WTC11 (cell line): Measurements from ENCODE around the gene ZXDC.

Experiments
- ATF1 ChIP-seq: sonication (generic); formaldehyde crosslinking; IDR thresholded peaks from 2 replicates; pipeline ENCODE4 v1.8.1; 2023; ENCODE audit warnings: mild to moderate bottlenecking, moderate library complexity, missing genetic modification reagents
- CBFB ChIP-seq: sonication (generic); formaldehyde crosslinking; IDR thresholded peaks from 2 replicates; pipeline ENCODE4 v1.8.1; 2022; ENCODE audit warnings: mild to moderate bottlenecking, low read depth, missing genetic modification reagents
- FOXJ3 ChIP-seq: sonication (generic); formaldehyde crosslinking; IDR thresholded peaks from 2 replicates; pipeline ENCODE4 v1.9.0; 2021; ENCODE audit warnings: missing genetic modification reagents, mild to moderate bottlenecking, borderline replicate concordance
- JUN ChIP-seq: sonication (generic); formaldehyde crosslinking; IDR thresholded peaks from 2 replicates; pipeline ENCODE4 v1.8.0; 2023; ENCODE audit warnings: mild to moderate bottlenecking, missing genetic modification reagents
- MYBL2 ChIP-seq: sonication (generic); formaldehyde crosslinking; IDR thresholded peaks from 2 replicates; pipeline ENCODE4 v1.8.1; 2023; ENCODE audit warnings: mild to moderate bottlenecking, moderate library complexity, missing genetic modification reagents
- NFYB ChIP-seq: sonication (generic); formaldehyde crosslinking; conservative IDR thresholded peaks from 2 replicates; pipeline ENCODE4 v1.8.0; 2022; ENCODE audit warnings: low read depth, missing genetic modification reagents
- RORB ChIP-seq: fragments of 250-450 bp; sonication (Bioruptor Pico); IDR thresholded peaks from 2 replicates; pipeline ENCODE4 v1.9.0; 2021; ENCODE audit warnings: mild to moderate bottlenecking
- ZNF416 ChIP-seq: fragments of 250-450 bp; sonication (Bioruptor Pico); IDR thresholded peaks from 2 replicates; pipeline ENCODE4 v1.9.0; 2021; ENCODE audit warnings: mild to moderate bottlenecking, inconsistent platforms
- ZNF671 ChIP-seq: fragments of 250-450 bp; sonication (Bioruptor Pico); IDR thresholded peaks from 2 replicates; pipeline ENCODE4 v1.8.0; 2021; ENCODE audit warnings: mild to moderate bottlenecking
- TF ChIP-seq, protein P1 (sequence below): fragments of 200-600 bp; IDR thresholded peaks from 2 replicates; pipeline ENCODE4 v1.8.0; 2022; ENCODE audit warnings: antibody characterized with exemption
- TF ChIP-seq, protein P2 (sequence below): sonication (generic); formaldehyde crosslinking; conservative IDR thresholded peaks from 2 replicates; pipeline ENCODE4 v1.8.1; 2023; ENCODE audit warnings: mild to moderate bottlenecking, low read depth, missing genetic modification reagents, moderate library complexity
- TF ChIP-seq, protein P3 (sequence below): sonication (generic); formaldehyde crosslinking; conservative IDR thresholded peaks from 2 replicates; pipeline ENCODE4 v1.8.1; 2022; ENCODE audit warnings: mild to moderate bottlenecking, missing genetic modification reagents
- TF ChIP-seq, protein P4 (sequence below): sonication (generic); formaldehyde crosslinking; IDR thresholded peaks from 2 replicates; pipeline ENCODE4 v1.8.0; 2022; ENCODE audit warnings: mild to moderate bottlenecking, missing genetic modification reagents
- TF ChIP-seq, protein P5 (sequence below): sonication (generic); formaldehyde crosslinking; IDR thresholded peaks from 2 replicates; pipeline ENCODE4 v1.8.0; 2022; ENCODE audit warnings: missing genetic modification reagents

DNA sequence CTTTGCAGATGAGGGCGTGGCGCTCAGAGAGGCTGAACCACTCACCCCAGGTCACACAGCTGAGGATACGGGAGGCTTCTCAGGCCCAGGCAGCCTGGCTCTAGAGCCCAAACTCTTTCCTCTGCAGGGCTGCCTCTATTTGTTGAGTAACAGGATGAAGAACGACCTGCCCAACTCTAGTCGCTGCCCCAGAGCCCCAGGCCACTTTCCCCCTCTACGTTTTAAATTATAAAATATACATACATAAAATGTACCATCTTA, 19.2 kb upstream of the ZXDC start:
- TF ChIP-seq, protein P1, sequence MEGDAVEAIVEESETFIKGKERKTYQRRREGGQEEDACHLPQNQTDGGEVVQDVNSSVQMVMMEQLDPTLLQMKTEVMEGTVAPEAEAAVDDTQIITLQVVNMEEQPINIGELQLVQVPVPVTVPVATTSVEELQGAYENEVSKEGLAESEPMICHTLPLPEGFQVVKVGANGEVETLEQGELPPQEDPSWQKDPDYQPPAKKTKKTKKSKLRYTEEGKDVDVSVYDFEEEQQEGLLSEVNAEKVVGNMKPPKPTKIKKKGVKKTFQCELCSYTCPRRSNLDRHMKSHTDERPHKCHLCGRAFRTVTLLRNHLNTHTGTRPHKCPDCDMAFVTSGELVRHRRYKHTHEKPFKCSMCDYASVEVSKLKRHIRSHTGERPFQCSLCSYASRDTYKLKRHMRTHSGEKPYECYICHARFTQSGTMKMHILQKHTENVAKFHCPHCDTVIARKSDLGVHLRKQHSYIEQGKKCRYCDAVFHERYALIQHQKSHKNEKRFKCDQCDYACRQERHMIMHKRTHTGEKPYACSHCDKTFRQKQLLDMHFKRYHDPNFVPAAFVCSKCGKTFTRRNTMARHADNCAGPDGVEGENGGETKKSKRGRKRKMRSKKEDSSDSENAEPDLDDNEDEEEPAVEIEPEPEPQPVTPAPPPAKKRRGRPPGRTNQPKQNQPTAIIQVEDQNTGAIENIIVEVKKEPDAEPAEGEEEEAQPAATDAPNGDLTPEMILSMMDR = no peak
- TF ChIP-seq, protein P2, sequence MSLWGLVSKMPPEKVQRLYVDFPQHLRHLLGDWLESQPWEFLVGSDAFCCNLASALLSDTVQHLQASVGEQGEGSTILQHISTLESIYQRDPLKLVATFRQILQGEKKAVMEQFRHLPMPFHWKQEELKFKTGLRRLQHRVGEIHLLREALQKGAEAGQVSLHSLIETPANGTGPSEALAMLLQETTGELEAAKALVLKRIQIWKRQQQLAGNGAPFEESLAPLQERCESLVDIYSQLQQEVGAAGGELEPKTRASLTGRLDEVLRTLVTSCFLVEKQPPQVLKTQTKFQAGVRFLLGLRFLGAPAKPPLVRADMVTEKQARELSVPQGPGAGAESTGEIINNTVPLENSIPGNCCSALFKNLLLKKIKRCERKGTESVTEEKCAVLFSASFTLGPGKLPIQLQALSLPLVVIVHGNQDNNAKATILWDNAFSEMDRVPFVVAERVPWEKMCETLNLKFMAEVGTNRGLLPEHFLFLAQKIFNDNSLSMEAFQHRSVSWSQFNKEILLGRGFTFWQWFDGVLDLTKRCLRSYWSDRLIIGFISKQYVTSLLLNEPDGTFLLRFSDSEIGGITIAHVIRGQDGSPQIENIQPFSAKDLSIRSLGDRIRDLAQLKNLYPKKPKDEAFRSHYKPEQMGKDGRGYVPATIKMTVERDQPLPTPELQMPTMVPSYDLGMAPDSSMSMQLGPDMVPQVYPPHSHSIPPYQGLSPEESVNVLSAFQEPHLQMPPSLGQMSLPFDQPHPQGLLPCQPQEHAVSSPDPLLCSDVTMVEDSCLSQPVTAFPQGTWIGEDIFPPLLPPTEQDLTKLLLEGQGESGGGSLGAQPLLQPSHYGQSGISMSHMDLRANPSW = no peak
- TF ChIP-seq FOXJ3 (CRISPR knock-in tag) (no peak), JUN (CRISPR knock-in tag) (no peak), RORB (CRISPR knock-in tag) (no peak), CBFB (no peak), ATF1 (CRISPR knock-in tag) (no peak), MYBL2 (CRISPR knock-in tag) (no peak), ZNF416 (no peak), NFYB (CRISPR knock-in tag) (no peak), ZNF671 (CRISPR knock-in tag) (no peak)
- TF ChIP-seq, protein P3, sequence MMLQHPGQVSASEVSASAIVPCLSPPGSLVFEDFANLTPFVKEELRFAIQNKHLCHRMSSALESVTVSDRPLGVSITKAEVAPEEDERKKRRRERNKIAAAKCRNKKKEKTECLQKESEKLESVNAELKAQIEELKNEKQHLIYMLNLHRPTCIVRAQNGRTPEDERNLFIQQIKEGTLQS = no peak
- TF ChIP-seq, protein P4, sequence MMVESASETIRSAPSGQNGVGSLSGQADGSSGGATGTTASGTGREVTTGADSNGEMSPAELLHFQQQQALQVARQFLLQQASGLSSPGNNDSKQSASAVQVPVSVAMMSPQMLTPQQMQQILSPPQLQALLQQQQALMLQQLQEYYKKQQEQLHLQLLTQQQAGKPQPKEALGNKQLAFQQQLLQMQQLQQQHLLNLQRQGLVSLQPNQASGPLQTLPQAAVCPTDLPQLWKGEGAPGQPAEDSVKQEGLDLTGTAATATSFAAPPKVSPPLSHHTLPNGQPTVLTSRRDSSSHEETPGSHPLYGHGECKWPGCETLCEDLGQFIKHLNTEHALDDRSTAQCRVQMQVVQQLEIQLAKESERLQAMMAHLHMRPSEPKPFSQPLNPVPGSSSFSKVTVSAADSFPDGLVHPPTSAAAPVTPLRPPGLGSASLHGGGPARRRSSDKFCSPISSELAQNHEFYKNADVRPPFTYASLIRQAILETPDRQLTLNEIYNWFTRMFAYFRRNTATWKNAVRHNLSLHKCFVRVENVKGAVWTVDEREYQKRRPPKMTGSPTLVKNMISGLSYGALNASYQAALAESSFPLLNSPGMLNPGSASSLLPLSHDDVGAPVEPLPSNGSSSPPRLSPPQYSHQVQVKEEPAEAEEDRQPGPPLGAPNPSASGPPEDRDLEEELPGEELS (CRISPR knock-in tag) = no peak
- TF ChIP-seq, protein P5, sequence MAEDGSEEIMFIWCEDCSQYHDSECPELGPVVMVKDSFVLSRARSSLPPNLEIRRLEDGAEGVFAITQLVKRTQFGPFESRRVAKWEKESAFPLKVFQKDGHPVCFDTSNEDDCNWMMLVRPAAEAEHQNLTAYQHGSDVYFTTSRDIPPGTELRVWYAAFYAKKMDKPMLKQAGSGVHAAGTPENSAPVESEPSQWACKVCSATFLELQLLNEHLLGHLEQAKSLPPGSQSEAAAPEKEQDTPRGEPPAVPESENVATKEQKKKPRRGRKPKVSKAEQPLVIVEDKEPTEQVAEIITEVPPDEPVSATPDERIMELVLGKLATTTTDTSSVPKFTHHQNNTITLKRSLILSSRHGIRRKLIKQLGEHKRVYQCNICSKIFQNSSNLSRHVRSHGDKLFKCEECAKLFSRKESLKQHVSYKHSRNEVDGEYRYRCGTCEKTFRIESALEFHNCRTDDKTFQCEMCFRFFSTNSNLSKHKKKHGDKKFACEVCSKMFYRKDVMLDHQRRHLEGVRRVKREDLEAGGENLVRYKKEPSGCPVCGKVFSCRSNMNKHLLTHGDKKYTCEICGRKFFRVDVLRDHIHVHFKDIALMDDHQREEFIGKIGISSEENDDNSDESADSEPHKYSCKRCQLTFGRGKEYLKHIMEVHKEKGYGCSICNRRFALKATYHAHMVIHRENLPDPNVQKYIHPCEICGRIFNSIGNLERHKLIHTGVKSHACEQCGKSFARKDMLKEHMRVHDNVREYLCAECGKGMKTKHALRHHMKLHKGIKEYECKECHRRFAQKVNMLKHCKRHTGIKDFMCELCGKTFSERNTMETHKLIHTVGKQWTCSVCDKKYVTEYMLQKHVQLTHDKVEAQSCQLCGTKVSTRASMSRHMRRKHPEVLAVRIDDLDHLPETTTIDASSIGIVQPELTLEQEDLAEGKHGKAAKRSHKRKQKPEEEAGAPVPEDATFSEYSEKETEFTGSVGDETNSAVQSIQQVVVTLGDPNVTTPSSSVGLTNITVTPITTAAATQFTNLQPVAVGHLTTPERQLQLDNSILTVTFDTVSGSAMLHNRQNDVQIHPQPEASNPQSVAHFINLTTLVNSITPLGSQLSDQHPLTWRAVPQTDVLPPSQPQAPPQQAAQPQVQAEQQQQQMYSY = no peak
